Testis (tissue), 2 donors: ENCODE measurements around the gene ABCA5.

Experiments used
- CTCF ChIP-seq, 3 experiments: fragments of 450-650 bp in 2 of 3; fragments of 200-600 bp in 1 of 3; sonication (generic) in 1 of 3; IDR thresholded peaks; one replicate each; pipeline ENCODE4 v1.5.1; 2016 to 2019; ENCODE audit warnings: antibody characterized with exemption in 3 of 3, mild to moderate bottlenecking in 2 of 3, moderate library complexity in 1 of 3
- POLR2A ChIP-seq: fragments of 450-650 bp; IDR thresholded peaks from one replicate; pipeline ENCODE4 v1.6.1; 2017; ENCODE audit warnings: antibody characterized with exemption, mild to moderate bottlenecking, moderate library complexity

- TF ChIP-seq CTCF (IDR thresholded peaks at IDR 0.05) (no peak), POLR2A (no peak)
Observed at GRCh38 chr17:69284646-69285045, 42.3 kb downstream of the ABCA5 start.
